NB4 (cell line): ENCODE results near the gene SESN2.

ENCODE experiments used
- DNase-seq: peaks from one replicate; pipeline ENCODE4 v3.0.0; 2010; ENCODE audit warnings: low read depth
- H3K4me3 ChIP-seq: one replicate; pipeline ENCODE4 v1.5.1; 2011; ENCODE audit warnings: mild to moderate bottlenecking, low read depth, low read length, moderate library complexity
- CTCF ChIP-seq: IDR thresholded peaks from one replicate; pipeline ENCODE4 v1.5.1; 2012; ENCODE audit warnings: low read depth, low read length
- MYC ChIP-seq: IDR thresholded peaks from 2 replicates; pipeline ENCODE4 v1.6.1; 2011; ENCODE audit warnings: low read depth, low read length
- POLR2A ChIP-seq: IDR thresholded peaks from 2 replicates; pipeline ENCODE4 v1.6.1; 2011; ENCODE audit warnings: mild to moderate bottlenecking; ENCODE audit not compliant: insufficient read length; ENCODE audit errors: extremely low read depth
- TF ChIP-seq, protein P1 (sequence below): IDR thresholded peaks from 2 replicates; pipeline ENCODE4 v1.6.1; 2011; ENCODE audit warnings: low read depth, low read length

Gene SESN2

DNA sequence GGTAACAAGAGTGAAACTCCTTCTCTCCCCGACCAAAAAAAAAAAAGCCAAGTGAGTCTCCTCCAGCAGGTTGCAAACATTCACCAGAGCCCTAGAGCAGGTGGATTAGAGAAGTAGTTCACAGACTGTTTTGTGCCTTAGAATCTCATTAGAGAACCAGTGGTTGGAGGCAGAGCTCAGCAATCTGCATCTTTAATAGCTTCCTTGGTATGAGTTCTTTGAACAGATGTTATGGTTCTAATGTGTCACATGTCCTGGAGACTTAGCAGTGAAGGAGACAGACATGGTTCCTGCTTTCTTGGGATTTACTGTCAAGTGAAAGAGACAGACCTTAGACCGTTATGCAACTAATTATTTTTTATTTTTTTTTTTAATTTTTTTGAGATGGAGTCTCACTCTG lies 26.8 kb downstream of the SESN2 start:
- no peak overlapping the region for H3K4me3 ChIP-seq
- no peak for DNase-seq
- TF ChIP-seq POLR2A (no peak), MYC (no peak), CTCF (no peak)
- TF ChIP-seq, protein P1, sequence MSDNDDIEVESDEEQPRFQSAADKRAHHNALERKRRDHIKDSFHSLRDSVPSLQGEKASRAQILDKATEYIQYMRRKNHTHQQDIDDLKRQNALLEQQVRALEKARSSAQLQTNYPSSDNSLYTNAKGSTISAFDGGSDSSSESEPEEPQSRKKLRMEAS: no peak

GRCh38 chr1:28288487-28288886 lies 29.2 kb downstream of the SESN2 start:
- TF ChIP-seq POLR2A: no peak
- no peak for TF ChIP-seq CTCF
- no peak for TF ChIP-seq MYC
- TF ChIP-seq, protein P1: no peak
- DNase-seq: no peak
- H3K4me3 ChIP-seq: no peak overlapping the region

GRCh38 chr1:28290851-28291250 lies 31.5 kb downstream of the SESN2 start:
- DNase-seq: no peak
- TF ChIP-seq POLR2A (no peak), CTCF (no peak), MYC (no peak)
- TF ChIP-seq, protein P1: no peak
- H3K4me3 ChIP-seq: no peak overlapping the region

DNA sequence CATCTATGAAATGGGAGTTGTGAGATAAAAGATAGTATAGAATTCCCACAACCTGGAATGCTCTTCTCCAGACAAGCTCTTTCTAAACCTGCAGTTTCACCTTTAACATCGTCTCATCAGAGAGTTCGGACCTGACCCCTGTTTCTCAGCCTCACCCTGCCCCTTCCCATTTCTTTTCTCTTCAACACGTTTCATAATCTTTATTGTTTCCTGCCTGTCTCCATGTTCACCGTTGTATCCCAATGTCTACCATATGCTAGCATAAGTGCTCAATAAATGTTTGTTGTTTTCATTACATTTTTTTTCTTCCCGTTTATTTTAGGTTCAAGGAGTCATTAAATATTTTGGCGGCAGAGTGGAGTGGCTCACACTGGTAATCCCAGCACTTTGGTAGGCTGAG lies 32.4 kb downstream of the SESN2 start:
- no peak for DNase-seq
- TF ChIP-seq POLR2A (no peak), CTCF (no peak), MYC (no peak)
- TF ChIP-seq, protein P1: no peak
- H3K4me3 ChIP-seq: no peak overlapping the region

- no peak for DNase-seq
- no peak overlapping the region for H3K4me3 ChIP-seq
- TF ChIP-seq, protein P1: no peak
- TF ChIP-seq MYC (no peak), POLR2A (no peak), CTCF (no peak)
These were observed 36.6 kb downstream of the SESN2 start for GRCh38 chr1:28295936-28296335.
